Spleen (tissue), 7 donors: ENCODE measurements around the gene PTPRM.

Experiments used
- POLR2A ChIP-seq, 3 donors: fragments of 450-650 bp; IDR thresholded peaks; one replicate each; pipeline ENCODE4 v1.5.1; 2017; ENCODE audit warnings: antibody characterized with exemption in 3 of 3, mild to moderate bottlenecking in 1 of 3
- TF ChIP-seq, protein P1 (sequence below), 11 experiments: fragments of 200-600 bp in 7 of 11; fragments of 450-650 bp in 4 of 11; sonication (generic) in 4 of 11; IDR thresholded peaks in 8 of 11; conservative IDR thresholded peaks in 3 of 11; 1 replicate in 7 of 11; 2 replicates in 4 of 11; pipeline versions ENCODE4 v1.4.0 to v1.8.0; 2016 to 2021; ENCODE audit warnings: antibody characterized with exemption in 11 of 11, inconsistent platforms in 4 of 11, mild to moderate bottlenecking in 1 of 11
- donor health status: DM: no; HTN: no; CAD: no; lungs with moderate emphysema.
- donor health status: DM: no; HTN: no; CAD: no.
- donor health status: DM: no; HTN: no; CAD: no.

GRCh38 chr18:8221452-8221851 is 654.3 kb downstream of the PTPRM start:
- TF ChIP-seq, protein P1, sequence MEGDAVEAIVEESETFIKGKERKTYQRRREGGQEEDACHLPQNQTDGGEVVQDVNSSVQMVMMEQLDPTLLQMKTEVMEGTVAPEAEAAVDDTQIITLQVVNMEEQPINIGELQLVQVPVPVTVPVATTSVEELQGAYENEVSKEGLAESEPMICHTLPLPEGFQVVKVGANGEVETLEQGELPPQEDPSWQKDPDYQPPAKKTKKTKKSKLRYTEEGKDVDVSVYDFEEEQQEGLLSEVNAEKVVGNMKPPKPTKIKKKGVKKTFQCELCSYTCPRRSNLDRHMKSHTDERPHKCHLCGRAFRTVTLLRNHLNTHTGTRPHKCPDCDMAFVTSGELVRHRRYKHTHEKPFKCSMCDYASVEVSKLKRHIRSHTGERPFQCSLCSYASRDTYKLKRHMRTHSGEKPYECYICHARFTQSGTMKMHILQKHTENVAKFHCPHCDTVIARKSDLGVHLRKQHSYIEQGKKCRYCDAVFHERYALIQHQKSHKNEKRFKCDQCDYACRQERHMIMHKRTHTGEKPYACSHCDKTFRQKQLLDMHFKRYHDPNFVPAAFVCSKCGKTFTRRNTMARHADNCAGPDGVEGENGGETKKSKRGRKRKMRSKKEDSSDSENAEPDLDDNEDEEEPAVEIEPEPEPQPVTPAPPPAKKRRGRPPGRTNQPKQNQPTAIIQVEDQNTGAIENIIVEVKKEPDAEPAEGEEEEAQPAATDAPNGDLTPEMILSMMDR (IDR thresholded peaks at IDR 0.05 in 8 of 11, conservative IDR thresholded peaks at IDR 0.05 in 3 of 11), result no peak
- TF ChIP-seq POLR2A (IDR thresholded peaks at IDR 0.05), result no peak
